HCT116 (cell line): ENCODE results near the gene SCARB1. TPM values are rescaled to one million over a fixed set of nuclear protein-coding genes. Genes with fewer than 3 reads are reported as not detected.

Experiments
- ATAC-seq: fragments of 200-7000 bp; cut with Tn5 transposase; 2 replicates; pipeline ENCODE4 v1.9.1; 2020; ENCODE audit warnings: mild to moderate bottlenecking, moderate library complexity
- BruUV-seq: library from RNA; stranded (reverse); fragments of 400-500 nt; replicated peaks from 2 replicates; lab custom pipeline; 2021; lab: Mats Ljungman, UMichigan
- CTCF ChIA-PET: fragments of 300-600 bp; sonication (Branson Sonifier 250); formaldehyde crosslinking; loops from one replicate; lab custom pipeline; 2021; ENCODE audit warnings: antibody characterized with exemption; lab: Charles Lee
- POLR2A ChIA-PET: fragments of 300-600, 350-600 bp; sonication (Branson Sonifier 250); formaldehyde crosslinking; loops from one replicate; lab custom pipeline; 2021; ENCODE audit warnings: antibody characterized with exemption; lab: Charles Lee
- RAD21 ChIA-PET, 2 experiments: fragments of 300-600 bp; sonication (Branson Sonifier 250); formaldehyde crosslinking; loops; one replicate each; lab custom pipeline; 2023; ENCODE audit warnings: low total read pairs in 2 of 2; ENCODE audit not compliant: uncharacterized antibody in 2 of 2, unreplicated experiment in 2 of 2, low non-redundant PET in 1 of 2; lab: Charles Lee
- DNase-seq: peaks from one replicate; pipeline ENCODE4 v3.0.0-alpha.2; 2010; ENCODE audit warnings: low read depth, low spot score
- H2AFZ ChIP-seq: fragments of 200-600 bp; shearing (Covaris generic), sonication (generic); 2 replicates; pipeline ENCODE4 v1.6.1; 2017; ENCODE audit warnings: low read depth, mixed run types, mixed read lengths, antibody characterized with exemption, low read length; ENCODE audit not compliant: poor library complexity, severe bottlenecking
- H3K27ac ChIP-seq: 2 replicates; pipeline ENCODE4 v1.5.1; 2012; ENCODE audit warnings: low read depth, low read length
- H3K27me3 ChIP-seq: fragments of 200-600 bp; sonication (generic); 2 replicates; pipeline ENCODE4 v1.6.1; 2016; ENCODE audit warnings: mixed run types, low read length, mixed read lengths; ENCODE audit not compliant: insufficient read depth
- H3K36me3 ChIP-seq, 2 experiments: fragments of 200-500 bp in 1 of 2; fragments of 200-600 bp in 1 of 2; sonication (Bioruptor generic) in 1 of 2; sonication (generic) in 1 of 2; 2 replicates each; pipeline versions ENCODE4 v1.5.1 to v1.6.1; 2014 to 2016; ENCODE audit warnings: low read length in 2 of 2, inconsistent platforms in 1 of 2, mixed read lengths in 1 of 2, mixed run types in 1 of 2; ENCODE audit not compliant: insufficient read depth in 2 of 2, control insufficient read depth in 1 of 2
- H3K4me1 ChIP-seq, 2 experiments: fragments of 200-600 bp in 1 of 2; sonication (generic) in 1 of 2; 2 replicates each; pipeline versions ENCODE4 v1.5.1 to v1.6.1; 2012 to 2017; ENCODE audit warnings: low read length in 2 of 2, inconsistent platforms in 1 of 2, mild to moderate bottlenecking in 1 of 2, mixed read lengths in 1 of 2, mixed run types in 1 of 2, moderate library complexity in 1 of 2; ENCODE audit not compliant: insufficient read depth in 2 of 2, control insufficient read depth in 1 of 2
- H3K4me2 ChIP-seq: fragments of 200-600 bp; sonication (generic); 2 replicates; pipeline ENCODE4 v1.6.1; 2017; ENCODE audit warnings: mixed run types, low read length, mixed read lengths
- H3K4me3 ChIP-seq, 2 experiments: fragments of 200-600 bp in 1 of 2; sonication (generic) in 1 of 2; replicated peaks in 1 of 2; 2 replicates each; pipeline ENCODE4 v1.5.1; 2011 to 2016; ENCODE audit warnings: low read length in 2 of 2, control low read depth in 1 of 2, low read depth in 1 of 2, mild to moderate bottlenecking in 1 of 2, mixed read lengths in 1 of 2, mixed run types in 1 of 2
- H3K79me2 ChIP-seq: fragments of 200-600 bp; sonication (generic); 2 replicates; pipeline ENCODE4 v1.6.1; 2017; ENCODE audit warnings: mild to moderate bottlenecking, mixed run types, low read length, moderate library complexity, mixed read lengths; ENCODE audit not compliant: insufficient read depth
- H3K9ac ChIP-seq: fragments of 200-600 bp; sonication (generic); 2 replicates; pipeline ENCODE4 v1.6.1; 2016; ENCODE audit warnings: low read length, mixed read lengths
- H3K9me2 ChIP-seq: fragments of 200-600 bp; sonication (generic), shearing (Covaris generic); 2 replicates; pipeline ENCODE4 v1.6.1; 2017; ENCODE audit warnings: mixed run types, mild to moderate bottlenecking, moderate library complexity; ENCODE audit not compliant: insufficient read depth
- H3K9me3 ChIP-seq, 2 experiments: fragments of 200-500 bp in 1 of 2; fragments of 200-600 bp in 1 of 2; sonication (Bioruptor generic) in 1 of 2; sonication (generic) in 1 of 2; 2 replicates each; pipeline ENCODE4 v1.6.1; 2014 to 2017; ENCODE audit warnings: low read length in 2 of 2, mixed read lengths in 2 of 2, inconsistent platforms in 1 of 2, low read depth in 1 of 2, mild to moderate bottlenecking in 1 of 2, mixed run types in 1 of 2, moderate library complexity in 1 of 2; ENCODE audit not compliant: control insufficient read depth in 1 of 2, insufficient read depth in 1 of 2
- H4K20me1 ChIP-seq: fragments of 200-600 bp; sonication (generic), shearing (Covaris generic); 2 replicates; pipeline ENCODE4 v1.6.1; 2017; ENCODE audit warnings: mixed run types, mild to moderate bottlenecking, moderate library complexity; ENCODE audit not compliant: insufficient read depth
- CEBPB ChIP-seq: IDR thresholded peaks from 2 replicates; pipeline ENCODE4 v1.6.1; 2012; ENCODE audit warnings: low read depth
- EZH2phosphoT487 ChIP-seq: fragments of 200-600 bp; IDR thresholded peaks from 2 replicates; pipeline ENCODE4 v1.6.1; 2018; ENCODE audit warnings: antibody characterized with exemption, borderline replicate concordance
- FOSL1 ChIP-seq: IDR thresholded peaks from 2 replicates; pipeline ENCODE4 v1.6.1; 2012; ENCODE audit warnings: low read depth
- JUND ChIP-seq: IDR thresholded peaks from 2 replicates; pipeline ENCODE4 v1.6.1; 2012
- POLR2A ChIP-seq: IDR thresholded peaks from 2 replicates; pipeline ENCODE4 v1.7.0; 2011; ENCODE audit warnings: borderline replicate concordance; ENCODE audit not compliant: insufficient read depth, insufficient read length; ENCODE audit errors: extremely low read depth
- SIN3A ChIP-seq: IDR thresholded peaks from 2 replicates; pipeline ENCODE4 v1.6.1; 2012; ENCODE audit warnings: low read depth
- SP1 ChIP-seq: IDR thresholded peaks from 2 replicates; pipeline ENCODE4 v1.6.1; 2012; ENCODE audit warnings: low read depth
- SRF ChIP-seq: IDR thresholded peaks from 2 replicates; pipeline ENCODE4 v1.6.1; 2012; ENCODE audit warnings: low read depth
- TCF7L2 ChIP-seq: IDR thresholded peaks from 2 replicates; pipeline ENCODE4 v1.7.0; 2011; ENCODE audit warnings: borderline replicate concordance, inconsistent platforms; ENCODE audit not compliant: insufficient read depth, insufficient read length; ENCODE audit errors: extremely low read depth
- YY1 ChIP-seq: IDR thresholded peaks from 2 replicates; pipeline ENCODE4 v1.6.1; 2011; ENCODE audit warnings: low read length, low read depth, moderate library complexity, mild to moderate bottlenecking; ENCODE audit not compliant: insufficient replicate concordance; ENCODE audit errors: extremely low read depth
- ZFX ChIP-seq: fragments of 450-650 bp; IDR thresholded peaks from 2 replicates; pipeline ENCODE4 v1.6.1; 2017
- ZNF274 ChIP-seq: fragments of 200-500 bp; sonication (Bioruptor generic); IDR thresholded peaks from 2 replicates; pipeline ENCODE4 v1.6.1; 2014; ENCODE audit warnings: mild to moderate bottlenecking, low read depth, low read length, inconsistent platforms
- intact Hi-C: fragments of 100-400 bp; cut with micrococcal nuclease; formaldehyde crosslinking; loops from 2 replicates; pipeline ENCODE4 v1.10.0; 2022
- total RNA-seq: library from RNA; stranded (reverse); gene quantifications from one replicate; pipeline ENCODE4 v1.2.1, GENCODE V29; 2021; ENCODE audit not compliant: unreplicated experiment
- TF ChIP-seq, protein P1 (sequence below): IDR thresholded peaks from 2 replicates; pipeline ENCODE4 v1.6.1; 2012; ENCODE audit warnings: low read depth
- TF ChIP-seq, protein P2 (sequence below): IDR thresholded peaks from 2 replicates; pipeline ENCODE4 v1.6.1; 2011; ENCODE audit warnings: mild to moderate bottlenecking, low read length, moderate library complexity; ENCODE audit not compliant: insufficient replicate concordance; ENCODE audit errors: extremely low read depth
- TF ChIP-seq, protein P3 (sequence below): IDR thresholded peaks from 2 replicates; pipeline ENCODE4 v1.6.1; 2012
- TF ChIP-seq, protein P4 (sequence below): IDR thresholded peaks from 2 replicates; pipeline ENCODE4 v1.6.1; 2012

The SCARB1 gene
- total RNA-seq, 1 experiment from 2014 or later: 95.5 TPM

DNA sequence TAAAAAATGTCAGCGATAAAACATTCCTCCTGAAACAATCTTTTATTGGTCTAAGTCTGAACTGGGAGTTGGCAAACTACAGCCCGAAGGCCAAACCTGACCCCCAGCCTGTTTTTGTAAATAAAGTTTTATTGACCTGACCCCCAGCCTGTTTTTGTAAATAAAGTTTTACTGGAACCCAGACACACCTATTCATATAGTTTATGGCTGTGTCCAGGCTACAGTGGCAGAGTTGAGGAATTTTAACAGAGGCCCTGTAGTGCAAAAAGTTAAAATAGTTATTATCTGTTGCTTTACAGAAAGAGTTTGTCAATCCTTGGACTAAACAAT lies 12.1 kb upstream of the SCARB1 start:
- Histone ChIP-seq H3K9ac (no peak overlapping the region), H3K4me3 (no peak overlapping the region), H3K36me3 (no peaks in the 10 kb centered on the region), H3K4me1 (peaks cover 7 to 11% of the 10 kb centered on the region in 2 experiments; a peak in 3 of 4 replicates), H3K27me3 (no peaks in the 10 kb centered on the region), H4K20me1 (no peaks in the 10 kb centered on the region), H3K9me3 (no peaks in the 10 kb centered on the region), H3K79me2 (no peaks in the 10 kb centered on the region), H3K4me2 (no peak overlapping the region), H3K9me2 (no peaks in the 10 kb centered on the region), H3K27ac (no peak overlapping the region), H2AFZ (no peak overlapping the region)
- no peak for DNase-seq
- CTCF ChIA-PET: no interaction called here
- RAD21 ChIA-PET: no interaction called here
- ATAC-seq: no peak
- BruUV-seq: no TSS peak
- POLR2A ChIA-PET: no interaction called here
- TF ChIP-seq EZH2phosphoT487 (no peak), ZFX (no peak), CEBPB (no peak), TCF7L2 (no peak), JUND (no peak), POLR2A (no peak), YY1 (no peak), SRF (no peak), ZNF274 (no peak), SIN3A (no peak), SP1 (no peak), FOSL1 (no peak)
- TF ChIP-seq, protein P1, sequence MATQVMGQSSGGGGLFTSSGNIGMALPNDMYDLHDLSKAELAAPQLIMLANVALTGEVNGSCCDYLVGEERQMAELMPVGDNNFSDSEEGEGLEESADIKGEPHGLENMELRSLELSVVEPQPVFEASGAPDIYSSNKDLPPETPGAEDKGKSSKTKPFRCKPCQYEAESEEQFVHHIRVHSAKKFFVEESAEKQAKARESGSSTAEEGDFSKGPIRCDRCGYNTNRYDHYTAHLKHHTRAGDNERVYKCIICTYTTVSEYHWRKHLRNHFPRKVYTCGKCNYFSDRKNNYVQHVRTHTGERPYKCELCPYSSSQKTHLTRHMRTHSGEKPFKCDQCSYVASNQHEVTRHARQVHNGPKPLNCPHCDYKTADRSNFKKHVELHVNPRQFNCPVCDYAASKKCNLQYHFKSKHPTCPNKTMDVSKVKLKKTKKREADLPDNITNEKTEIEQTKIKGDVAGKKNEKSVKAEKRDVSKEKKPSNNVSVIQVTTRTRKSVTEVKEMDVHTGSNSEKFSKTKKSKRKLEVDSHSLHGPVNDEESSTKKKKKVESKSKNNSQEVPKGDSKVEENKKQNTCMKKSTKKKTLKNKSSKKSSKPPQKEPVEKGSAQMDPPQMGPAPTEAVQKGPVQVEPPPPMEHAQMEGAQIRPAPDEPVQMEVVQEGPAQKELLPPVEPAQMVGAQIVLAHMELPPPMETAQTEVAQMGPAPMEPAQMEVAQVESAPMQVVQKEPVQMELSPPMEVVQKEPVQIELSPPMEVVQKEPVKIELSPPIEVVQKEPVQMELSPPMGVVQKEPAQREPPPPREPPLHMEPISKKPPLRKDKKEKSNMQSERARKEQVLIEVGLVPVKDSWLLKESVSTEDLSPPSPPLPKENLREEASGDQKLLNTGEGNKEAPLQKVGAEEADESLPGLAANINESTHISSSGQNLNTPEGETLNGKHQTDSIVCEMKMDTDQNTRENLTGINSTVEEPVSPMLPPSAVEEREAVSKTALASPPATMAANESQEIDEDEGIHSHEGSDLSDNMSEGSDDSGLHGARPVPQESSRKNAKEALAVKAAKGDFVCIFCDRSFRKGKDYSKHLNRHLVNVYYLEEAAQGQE: no peak
- TF ChIP-seq, protein P2, sequence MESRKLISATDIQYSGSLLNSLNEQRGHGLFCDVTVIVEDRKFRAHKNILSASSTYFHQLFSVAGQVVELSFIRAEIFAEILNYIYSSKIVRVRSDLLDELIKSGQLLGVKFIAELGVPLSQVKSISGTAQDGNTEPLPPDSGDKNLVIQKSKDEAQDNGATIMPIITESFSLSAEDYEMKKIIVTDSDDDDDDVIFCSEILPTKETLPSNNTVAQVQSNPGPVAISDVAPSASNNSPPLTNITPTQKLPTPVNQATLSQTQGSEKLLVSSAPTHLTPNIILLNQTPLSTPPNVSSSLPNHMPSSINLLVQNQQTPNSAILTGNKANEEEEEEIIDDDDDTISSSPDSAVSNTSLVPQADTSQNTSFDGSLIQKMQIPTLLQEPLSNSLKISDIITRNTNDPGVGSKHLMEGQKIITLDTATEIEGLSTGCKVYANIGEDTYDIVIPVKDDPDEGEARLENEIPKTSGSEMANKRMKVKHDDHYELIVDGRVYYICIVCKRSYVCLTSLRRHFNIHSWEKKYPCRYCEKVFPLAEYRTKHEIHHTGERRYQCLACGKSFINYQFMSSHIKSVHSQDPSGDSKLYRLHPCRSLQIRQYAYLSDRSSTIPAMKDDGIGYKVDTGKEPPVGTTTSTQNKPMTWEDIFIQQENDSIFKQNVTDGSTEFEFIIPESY: no peak
- TF ChIP-seq, protein P3, sequence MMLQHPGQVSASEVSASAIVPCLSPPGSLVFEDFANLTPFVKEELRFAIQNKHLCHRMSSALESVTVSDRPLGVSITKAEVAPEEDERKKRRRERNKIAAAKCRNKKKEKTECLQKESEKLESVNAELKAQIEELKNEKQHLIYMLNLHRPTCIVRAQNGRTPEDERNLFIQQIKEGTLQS: no peak
- TF ChIP-seq, protein P4, sequence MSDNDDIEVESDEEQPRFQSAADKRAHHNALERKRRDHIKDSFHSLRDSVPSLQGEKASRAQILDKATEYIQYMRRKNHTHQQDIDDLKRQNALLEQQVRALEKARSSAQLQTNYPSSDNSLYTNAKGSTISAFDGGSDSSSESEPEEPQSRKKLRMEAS: no peak
- intact Hi-C loops: no loop called here
